HG03135 (cell line): Measurements from ENCODE around the gene STX11.

Experiments used
- ATAC-seq: cut with Tn5 transposase; IDR thresholded peaks from one replicate; pipeline ENCODE4 v1.9.1; 2021; ENCODE audit warnings: mild to moderate bottlenecking, moderate library complexity; ENCODE audit not compliant: unreplicated experiment

The STX11 gene

DNA sequence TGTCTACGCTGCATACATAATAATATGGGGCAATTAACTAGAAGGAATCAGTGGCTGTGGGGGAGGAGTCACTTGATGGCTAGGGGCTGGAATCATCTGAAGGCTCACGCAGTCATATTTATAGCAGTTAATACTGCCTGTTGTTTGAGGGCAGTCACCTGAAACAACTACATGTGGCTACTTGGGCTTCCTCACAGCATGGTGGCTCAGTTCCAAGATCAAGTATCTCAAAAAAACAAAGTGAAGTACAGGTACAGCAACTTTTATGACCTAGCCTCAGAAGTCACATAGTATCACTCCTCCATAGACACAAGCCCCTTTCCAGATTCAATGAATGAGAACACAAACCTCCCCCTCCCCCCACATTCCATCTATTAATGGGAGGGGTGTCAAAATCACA, 63.7 kb downstream of the STX11 start:
- no peak for ATAC-seq

DNA sequence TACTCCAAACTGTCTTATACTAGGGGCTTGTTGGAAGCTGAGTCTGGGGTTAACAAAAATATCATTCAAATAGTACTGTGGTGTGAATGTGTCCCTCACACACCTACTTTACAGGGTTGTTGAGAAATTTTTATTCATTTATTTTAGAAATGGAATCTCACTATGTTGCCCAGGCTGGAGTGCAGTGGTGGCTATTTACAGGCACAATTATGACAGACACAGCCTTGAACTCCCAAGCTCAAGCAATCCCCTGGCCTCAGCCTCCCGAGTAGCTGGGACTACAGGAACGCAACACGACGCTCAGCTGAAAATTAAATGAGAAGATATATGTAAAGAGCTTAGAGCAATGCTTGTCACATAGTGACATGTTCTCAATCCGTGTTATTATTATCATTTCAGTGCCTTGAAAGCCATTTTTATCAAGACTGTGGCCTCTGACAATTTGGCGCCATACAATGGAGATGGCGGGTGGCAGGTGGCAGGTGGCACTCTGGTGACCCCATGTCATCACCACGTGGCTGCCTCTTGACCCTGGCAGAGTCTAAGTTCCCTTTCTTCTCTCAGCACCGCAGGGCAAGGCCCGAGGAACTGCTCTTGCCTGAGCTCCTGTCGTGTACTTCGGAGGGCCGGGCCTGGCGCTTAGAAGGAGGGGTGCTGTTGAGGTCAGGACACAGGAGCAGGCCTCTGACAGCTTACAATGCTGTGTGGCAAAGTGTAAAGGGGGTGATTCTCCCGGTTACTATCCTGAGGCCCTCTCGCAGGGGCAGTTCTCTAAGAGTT, 64.5 kb downstream of the STX11 start:
- no peak for ATAC-seq

DNA sequence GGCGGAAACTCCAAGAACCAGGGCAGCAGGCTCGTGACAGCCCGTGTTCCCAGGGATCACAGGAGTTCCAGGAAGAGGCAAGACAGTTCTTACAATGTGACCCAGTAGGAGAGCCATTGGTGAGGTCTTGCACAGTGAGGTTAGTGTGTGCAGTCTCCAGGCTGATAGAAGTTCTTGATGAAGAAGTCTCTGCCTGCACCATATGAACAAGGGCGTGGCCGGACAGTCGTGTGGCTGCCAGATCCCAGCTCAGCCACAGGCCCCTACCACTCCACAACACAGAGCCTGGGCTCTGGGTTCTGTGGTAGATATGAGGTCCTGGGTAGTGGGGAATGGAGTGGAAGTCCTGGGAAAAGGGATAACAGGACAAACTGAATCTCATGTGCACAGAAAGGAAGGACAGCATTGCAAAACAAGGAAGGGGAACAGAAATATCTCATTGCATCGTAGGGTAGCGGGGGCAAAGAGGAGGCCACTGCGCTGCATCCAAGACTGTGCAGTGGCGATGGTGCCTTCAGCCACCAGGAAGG, 65.2 kb downstream of the STX11 start:
- peak; percentile 4 for ATAC-seq

DNA sequence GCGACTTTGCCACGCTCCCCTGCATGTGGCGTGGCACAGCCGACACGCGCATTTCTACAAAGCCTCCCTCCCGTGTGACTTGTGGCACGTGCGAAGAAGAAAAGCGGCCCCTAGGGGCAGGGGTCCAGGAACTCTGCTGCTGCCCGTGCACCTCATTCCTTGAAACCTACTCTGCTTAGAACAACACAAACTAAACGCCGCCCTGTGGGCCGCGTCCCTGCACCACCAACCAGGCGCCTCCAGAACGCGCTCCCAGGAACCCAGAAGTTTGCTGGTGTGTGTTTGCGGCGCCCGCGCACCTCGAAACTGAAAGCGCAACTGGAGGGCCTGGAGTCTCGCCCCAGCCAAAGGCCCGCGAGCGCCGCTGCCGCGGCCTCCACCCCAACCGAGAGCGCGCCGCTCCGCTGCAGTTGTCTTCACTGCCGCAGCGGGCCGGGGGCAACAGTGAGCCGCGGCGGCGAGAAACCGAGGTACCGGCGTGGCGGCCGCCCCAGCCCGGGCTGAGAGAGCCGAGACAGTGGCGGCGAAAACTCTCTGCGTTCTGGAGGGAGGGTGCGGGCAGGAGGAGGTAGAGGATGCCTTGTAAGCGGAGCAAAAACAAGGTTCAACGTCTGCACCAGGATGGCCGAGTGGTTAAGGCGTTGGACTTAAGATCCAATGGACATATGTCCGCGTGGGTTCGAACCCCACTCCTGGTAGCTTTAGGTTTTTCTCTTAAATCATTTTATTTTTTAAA, 65.8 kb downstream of the STX11 start:
- peak; percentile 91 for ATAC-seq

DNA sequence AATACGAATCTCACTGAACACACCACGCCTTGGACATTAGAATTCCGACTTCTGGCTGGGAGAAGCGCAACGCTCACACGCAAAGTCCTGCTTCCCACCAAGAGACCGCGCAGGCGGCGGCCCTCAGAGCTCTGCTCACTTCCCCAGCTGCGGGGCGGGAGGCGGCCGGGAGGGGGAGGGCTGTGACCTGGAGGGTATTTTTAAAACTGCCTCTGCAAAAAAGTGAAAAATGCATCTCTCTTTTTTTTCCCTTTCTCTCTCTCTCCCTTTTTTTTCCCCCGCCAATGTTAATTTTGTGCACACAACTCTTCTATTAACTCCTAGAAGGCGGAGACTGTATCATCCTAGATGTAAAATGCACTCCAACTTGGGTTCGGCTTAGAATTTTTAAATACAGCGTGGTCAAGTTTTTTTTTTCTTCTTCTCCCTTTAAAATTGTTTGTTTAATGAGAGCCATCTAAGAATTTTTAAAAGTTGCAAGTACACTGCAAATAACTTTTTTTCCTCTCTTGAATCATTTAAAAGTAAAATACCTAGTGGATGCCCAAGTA, 66.4 kb downstream of the STX11 start:
- ATAC-seq = peak; percentile 48

DNA sequence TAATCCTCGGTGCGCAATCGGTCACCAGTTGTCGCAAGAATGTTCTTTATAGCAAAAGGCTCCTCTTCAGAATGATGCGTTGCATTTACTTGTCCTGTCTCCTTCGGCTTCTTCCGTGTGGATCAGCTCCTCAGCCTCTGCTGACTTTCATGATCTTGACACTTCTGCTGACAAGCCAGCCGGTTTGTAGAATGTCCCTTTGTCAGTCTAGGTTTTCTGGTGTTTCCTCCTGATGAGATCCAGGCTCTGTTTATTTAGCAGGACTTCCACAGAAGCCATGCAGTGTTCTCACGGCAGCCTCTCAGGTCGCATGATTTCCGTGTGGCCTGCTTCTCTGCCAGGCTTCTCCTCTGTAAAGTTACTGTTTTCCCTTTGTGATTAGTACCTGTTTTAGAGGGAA, 66.9 kb downstream of the STX11 start:
- ATAC-seq = no peak

DNA sequence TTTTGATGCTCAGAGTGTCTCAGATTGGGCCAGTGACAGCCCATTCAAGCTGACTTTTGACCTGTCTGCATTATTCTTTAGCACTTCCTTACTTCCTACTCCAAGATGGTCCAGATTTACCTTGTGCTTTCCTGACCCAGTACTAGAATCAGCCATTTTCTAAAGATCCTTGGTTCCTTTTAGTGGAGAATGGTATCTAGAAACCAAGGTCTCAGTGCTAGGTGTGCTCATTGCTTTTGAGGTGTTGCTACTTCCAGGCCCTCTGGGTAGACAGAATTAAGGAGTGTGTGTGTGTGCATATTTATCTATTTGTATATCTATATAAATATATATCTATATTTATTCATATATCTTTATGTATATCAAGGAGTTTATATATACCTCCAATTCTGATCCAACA, 67.5 kb downstream of the STX11 start:
- no peak for ATAC-seq

DNA sequence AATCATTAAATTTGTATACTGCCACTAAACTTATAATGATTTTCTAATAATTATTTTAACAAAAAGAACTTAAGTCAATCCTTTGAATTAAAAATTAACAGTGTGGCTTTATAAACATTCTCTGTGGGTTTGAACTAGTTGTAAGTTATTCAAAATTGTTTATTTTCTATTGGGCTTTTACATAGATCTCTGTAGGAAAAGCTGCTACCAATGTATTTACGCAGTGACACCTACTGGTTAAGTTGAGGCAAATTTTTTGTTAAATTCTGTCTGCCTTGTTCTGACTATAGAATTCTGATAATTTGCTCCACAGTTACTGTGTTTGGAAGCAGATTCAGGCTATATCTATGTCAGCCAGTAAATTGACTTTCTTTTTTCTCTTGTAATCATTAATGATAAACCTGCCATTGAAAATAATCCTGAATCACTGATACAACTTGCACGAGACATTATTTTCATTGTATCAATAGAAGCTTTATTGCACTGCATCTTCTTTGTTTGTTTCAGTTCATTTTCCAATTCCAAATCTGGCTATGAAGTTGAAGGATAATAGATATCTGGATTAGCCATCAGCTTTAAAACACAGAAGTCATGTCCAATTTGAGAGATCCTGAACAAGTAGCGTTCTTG, 68.9 kb downstream of the STX11 start:
- ATAC-seq = no peak

DNA sequence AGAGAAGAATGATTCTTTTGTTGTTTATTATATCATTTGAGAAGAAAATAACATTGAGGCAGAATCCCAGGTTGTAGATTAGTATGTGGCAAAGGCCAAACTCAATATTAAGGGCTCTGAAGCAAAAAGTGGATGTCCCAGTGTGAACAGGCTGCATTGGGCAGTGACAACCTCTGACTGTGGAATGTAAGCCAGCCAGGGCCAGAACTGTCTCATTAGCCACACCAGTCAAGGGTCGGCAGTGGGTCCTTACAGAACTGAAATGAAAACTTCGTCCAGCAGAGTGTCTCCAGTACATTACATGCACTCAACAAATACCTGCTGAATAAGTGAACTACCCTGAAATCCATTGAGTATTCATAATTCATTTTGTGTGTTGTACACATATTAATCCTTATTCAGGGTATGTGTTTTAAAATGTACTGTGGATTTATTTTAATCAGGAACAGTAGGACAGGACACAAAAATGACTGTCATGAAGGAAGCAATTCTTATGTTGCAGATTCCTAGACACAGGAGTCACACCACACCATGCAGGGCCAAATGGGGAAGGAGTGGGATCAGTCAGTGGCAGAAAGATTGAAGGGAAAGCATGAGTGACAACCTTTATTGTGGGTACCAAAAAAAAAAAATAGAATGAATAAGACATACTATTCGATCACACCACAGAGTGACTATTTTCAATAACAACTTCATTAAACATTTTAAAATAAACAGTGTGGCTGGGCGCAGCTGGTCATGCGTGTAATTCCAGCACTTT, 69.9 kb downstream of the STX11 start:
- no peak for ATAC-seq

DNA sequence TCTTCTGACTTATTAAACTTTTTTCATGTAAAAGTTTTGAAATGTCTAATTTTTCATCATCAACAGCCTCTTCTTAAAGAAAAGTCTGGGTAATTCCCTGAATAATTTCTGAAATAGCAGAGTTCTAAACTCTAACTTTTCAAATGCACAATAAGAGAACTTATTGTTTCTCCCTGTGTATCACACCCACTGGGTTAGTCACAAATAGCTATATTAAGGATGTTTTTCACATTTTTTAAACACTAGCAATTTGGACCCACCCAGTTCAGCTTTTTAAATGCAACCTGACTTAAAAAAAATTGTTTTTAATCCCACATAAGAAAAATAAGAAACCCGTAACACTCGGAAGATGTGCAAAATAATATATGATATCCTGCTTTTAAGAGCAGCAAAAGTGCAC, 73.4 kb downstream of the STX11 start:
- no peak for ATAC-seq

DNA sequence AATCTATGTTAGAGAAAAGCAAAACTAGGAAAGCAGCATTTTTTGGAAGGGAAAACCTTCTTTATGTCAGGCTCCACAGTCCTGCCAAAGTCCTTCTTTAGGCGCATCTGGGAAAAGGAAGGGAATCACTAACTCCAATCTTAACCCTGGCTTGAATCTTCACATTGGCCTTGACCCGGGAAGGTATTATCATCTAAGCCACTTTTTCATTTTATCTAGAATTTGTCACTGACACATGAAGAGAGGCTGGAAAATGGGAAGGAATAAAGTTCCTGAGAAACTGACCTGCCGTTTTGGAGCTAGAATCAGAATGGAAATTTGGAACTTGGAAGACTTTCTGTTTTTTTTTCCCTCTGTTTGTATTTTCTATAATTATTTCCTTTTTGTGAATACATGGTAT, 81.4 kb downstream of the STX11 start:
- ATAC-seq = no peak

DNA sequence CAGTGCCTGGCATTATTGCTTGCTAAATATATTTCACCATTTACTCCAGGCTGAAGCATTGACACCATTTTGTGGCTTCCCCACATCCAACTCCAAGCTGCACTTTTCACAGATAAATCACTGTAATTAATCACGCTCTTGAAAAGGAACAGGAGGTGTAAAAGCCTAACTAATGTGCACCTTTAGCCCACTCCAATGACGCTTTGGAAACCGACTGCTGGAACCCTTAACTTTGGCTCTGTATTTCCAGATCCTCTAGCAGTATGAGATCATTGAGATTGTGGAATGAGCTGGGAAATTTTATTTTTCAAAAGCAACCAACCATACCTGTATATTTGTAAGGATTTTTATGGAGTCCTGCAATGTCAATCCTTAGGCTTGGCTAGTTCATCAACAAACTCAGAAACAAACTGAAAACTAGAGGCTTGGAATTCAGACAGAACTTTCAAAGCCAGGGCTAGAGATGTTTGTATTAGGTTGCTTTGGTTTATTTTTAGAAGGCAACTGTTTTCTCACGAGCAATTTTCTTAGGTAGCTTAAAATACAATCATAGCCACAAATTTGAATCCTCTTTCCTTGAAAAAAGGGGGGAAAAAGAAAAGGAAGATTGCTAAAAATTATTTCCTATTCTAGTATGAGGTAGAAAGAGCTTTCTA, 82.0 kb downstream of the STX11 start:
- no peak for ATAC-seq

DNA sequence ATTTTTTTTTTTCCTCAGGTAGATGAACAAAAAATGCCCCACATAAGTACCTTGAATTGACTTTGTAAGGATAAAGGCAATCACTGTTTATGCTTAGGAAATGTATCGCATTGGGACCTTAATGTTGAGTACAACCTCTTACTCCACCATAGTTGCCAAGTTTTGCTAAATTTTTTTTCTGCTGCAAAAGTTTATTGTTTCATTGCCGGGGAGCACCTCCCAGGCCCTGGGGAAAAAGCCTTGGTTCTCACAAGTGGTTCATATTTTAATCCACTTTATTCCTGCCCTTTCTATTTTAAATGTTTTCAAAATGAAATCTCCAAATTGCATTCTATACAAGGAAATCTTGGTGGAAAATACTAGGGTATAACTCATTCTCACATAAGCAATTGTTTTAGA, 82.5 kb downstream of the STX11 start:
- no peak for ATAC-seq

DNA sequence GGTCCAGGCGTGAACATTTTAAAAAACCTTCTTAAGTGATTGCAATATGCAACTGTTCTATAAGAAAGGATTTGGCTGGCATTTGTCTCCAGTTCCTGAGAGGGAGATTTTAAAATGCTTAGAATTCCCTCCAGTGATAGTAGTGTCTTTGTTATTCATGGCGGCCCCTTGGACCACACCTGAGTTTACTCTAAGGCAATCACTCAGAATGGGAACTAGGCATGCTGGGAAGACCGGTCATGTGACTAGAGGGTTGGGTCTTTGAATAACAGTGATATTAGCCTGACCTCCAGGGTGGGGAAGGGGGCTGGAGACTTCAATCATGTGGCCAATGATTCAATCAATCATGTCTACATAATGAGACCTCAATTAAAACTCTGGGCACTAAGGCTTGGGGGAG, 84.1 kb downstream of the STX11 start:
- no peak for ATAC-seq

DNA sequence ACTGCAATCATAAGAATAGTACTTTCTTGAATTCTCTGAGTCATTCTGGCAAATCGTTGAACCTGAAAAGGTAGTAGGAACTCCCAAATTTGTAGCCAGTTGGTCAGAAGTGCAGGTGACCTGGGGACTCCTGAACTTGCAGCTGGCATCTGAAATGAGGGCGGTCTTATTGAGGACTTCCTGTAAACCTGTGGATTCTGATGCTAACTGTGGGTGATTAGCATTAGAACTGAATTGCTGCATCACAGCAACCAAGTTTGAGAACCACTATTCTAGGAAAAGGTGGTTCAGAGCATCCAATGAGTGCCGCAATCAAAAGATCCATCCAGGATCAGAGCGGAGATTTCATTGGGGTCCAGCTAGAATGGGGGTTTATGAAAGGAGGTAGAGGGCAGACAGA, 84.6 kb downstream of the STX11 start:
- no peak for ATAC-seq
